Measurements from ENCODE around the gene TMEM8B.

TMEM8B gene

DNA sequence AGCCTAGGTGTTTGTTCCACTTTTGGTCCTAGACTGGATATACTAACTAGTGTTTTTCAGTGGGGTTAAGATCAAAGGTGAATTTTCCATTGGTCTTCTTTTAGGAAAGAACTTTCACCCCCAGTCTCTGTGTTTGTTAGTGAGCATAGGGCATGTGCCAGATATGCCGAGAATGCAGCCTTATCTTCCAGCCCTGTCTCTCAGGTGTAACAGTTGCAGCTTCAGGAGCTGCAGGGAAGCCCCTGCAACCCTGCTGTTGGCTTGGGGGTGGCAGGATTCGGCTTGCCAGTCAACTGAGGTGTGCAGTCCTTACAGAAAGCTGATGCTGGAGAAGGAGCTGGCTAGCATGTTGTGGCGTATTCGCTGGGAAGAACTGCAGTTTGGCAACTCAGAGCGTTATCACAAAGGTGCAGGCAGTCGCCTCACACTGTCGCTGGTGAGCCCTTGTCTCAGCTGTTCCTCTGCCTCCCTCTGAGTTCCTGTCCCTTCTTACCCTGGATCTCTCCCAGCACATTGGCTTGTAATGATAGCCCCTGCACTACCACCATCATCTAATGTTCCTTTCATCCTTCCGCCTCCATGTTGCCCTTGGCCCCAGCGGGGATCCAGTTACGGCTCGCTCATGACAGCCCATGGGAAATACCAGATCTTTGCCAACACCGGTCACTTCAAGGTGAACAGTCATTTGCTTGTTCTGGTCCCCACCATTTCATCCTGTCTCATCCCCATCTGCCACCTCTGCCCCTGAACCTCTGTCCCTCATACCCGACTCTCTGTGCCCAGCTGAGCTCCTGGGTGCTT, 27.5 kb upstream of the TMEM8B start:
- WGBS, 2 donors (ENCODE audit: extremely low coverage in 2 of 2, insufficient read length in 2 of 2, insufficient replicate concordance in 1 of 2), result no CpG with 5 or more reads among the region's 13 CpGs
- no peak overlapping the region for H3K27ac ChIP-seq (replicated peaks; ENCODE audit: low read length)
- DNase-seq (ENCODE audit: low spot score), result no peak
- H2BK120ac ChIP-seq (ENCODE audit: low read depth, low read length), result no peak overlapping the region
- no peak overlapping the region for H4K8ac ChIP-seq (ENCODE audit: low read depth, low read length)
- H4K91ac ChIP-seq (ENCODE audit: low read depth, low read length, poor library complexity), result no peak overlapping the region
- H3K79me1 ChIP-seq (ENCODE audit: low read depth, low read length), result no peaks in the 10 kb centered on the region
- peaks cover 0 to 62% (median 0%) of the 10 kb centered on the region in 3 experiments for H3K27me3 ChIP-seq (ENCODE audit: control insufficient read depth in 3 of 3, insufficient read depth in 3 of 3, low read depth in 1 of 3, low read length in 3 of 3)
- no peak overlapping the region for H2BK15ac ChIP-seq (ENCODE audit: low read length)
- no peak overlapping the region for H2AK5ac ChIP-seq (ENCODE audit: low read depth, low read length)
- peaks cover 0 to 27% of the 10 kb centered on the region in 2 donors for H3K36me3 ChIP-seq (replicated peaks in 1 of 2; ENCODE audit: control insufficient read depth in 2 of 2, insufficient read depth in 2 of 2, low read length in 2 of 2)
- H3K9ac ChIP-seq (ENCODE audit: low read depth, low read length, poor library complexity), result no peak overlapping the region
- no peak overlapping the region for H3K14ac ChIP-seq (ENCODE audit: low read length)
- no peak overlapping the region for H3K23ac ChIP-seq (ENCODE audit: low read depth, low read length, poor library complexity)
- no peak overlapping the region for H3K18ac ChIP-seq (ENCODE audit: low read length)
- no peak overlapping the region for H2BK5ac ChIP-seq (ENCODE audit: low read length)
- no peak overlapping the region for H2BK12ac ChIP-seq (ENCODE audit: low read length)
- no peaks in the 10 kb centered on the region for H3K9me3 ChIP-seq (replicated peaks in 1 of 2; ENCODE audit: control insufficient read depth in 2 of 2, insufficient read depth in 1 of 2, low read depth in 1 of 2, low read length in 2 of 2)
- no peak overlapping the region for H3K4me2 ChIP-seq (ENCODE audit: insufficient read depth, low read length, poor library complexity, severe bottlenecking)
- H3K4me3 ChIP-seq (ENCODE audit: low read length in 2 of 2), result peak overlapping the region in 1 of 2 donors; percentile 15
- H3K4me1 ChIP-seq (ENCODE audit: control insufficient read depth in 2 of 2, insufficient read depth in 1 of 2, low read depth in 1 of 2, low read length in 2 of 2), result no peaks in the 10 kb centered on the region
- no peak overlapping the region for H2AFZ ChIP-seq (ENCODE audit: low read length)
- no peak overlapping the region for H3K4ac ChIP-seq (ENCODE audit: low read length)

DNA sequence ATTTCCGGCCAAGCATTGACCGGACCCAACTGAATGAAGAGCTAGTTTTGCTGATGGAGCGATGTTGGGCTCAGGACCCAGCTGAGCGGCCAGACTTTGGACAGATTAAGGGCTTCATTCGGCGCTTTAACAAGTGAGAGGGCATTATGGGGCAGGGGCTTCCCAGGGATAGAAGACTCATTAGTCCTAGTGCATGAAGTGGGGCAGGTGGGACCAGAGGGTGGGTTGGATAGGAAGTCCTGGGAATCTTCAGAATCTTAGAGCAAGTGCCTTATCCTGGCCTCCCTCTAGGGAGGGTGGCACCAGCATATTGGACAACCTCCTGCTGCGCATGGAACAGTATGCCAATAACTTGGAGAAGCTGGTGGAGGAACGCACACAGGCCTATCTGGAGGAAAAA, 22.9 kb upstream of the TMEM8B start:
- Histone ChIP-seq H2BK5ac (ENCODE audit: low read length) (no peak overlapping the region), H3K9ac (ENCODE audit: low read depth, low read length, poor library complexity) (no peak overlapping the region), H4K8ac (ENCODE audit: low read depth, low read length) (no peak overlapping the region), H3K4me3 (ENCODE audit: low read length in 2 of 2) (no peak overlapping the region), H2AFZ (ENCODE audit: low read length) (no peak overlapping the region), H3K4me1 (ENCODE audit: control insufficient read depth in 2 of 2, insufficient read depth in 1 of 2, low read depth in 1 of 2, low read length in 2 of 2) (no peaks in the 10 kb centered on the region), H3K23ac (ENCODE audit: low read depth, low read length, poor library complexity) (no peak overlapping the region), H3K4me2 (ENCODE audit: insufficient read depth, low read length, poor library complexity, severe bottlenecking) (no peak overlapping the region), H2AK5ac (ENCODE audit: low read depth, low read length) (no peak overlapping the region), H3K36me3 (replicated peaks in 1 of 2; ENCODE audit: control insufficient read depth in 2 of 2, insufficient read depth in 2 of 2, low read length in 2 of 2) (peaks cover 0 to 34% of the 10 kb centered on the region in 2 donors), H3K79me1 (ENCODE audit: low read depth, low read length) (no peaks in the 10 kb centered on the region), H3K27me3 (ENCODE audit: control insufficient read depth in 3 of 3, insufficient read depth in 3 of 3, low read depth in 1 of 3, low read length in 3 of 3) (peaks cover 0 to 41% (median 0%) of the 10 kb centered on the region in 3 experiments), H4K91ac (ENCODE audit: low read depth, low read length, poor library complexity) (no peak overlapping the region), H3K27ac (replicated peaks; ENCODE audit: low read length) (no peak overlapping the region), H3K14ac (ENCODE audit: low read length) (no peak overlapping the region), H3K4ac (ENCODE audit: low read length) (no peak overlapping the region), H2BK120ac (ENCODE audit: low read depth, low read length) (no peak overlapping the region), H2BK12ac (ENCODE audit: low read length) (no peak overlapping the region), H2BK15ac (ENCODE audit: low read length) (no peak overlapping the region), H3K18ac (ENCODE audit: low read length) (no peak overlapping the region), H3K9me3 (replicated peaks in 1 of 2; ENCODE audit: control insufficient read depth in 2 of 2, insufficient read depth in 1 of 2, low read depth in 1 of 2, low read length in 2 of 2) (no peaks in the 10 kb centered on the region)
- no CpG with 5 or more reads among the region's 8 CpGs for WGBS, 2 donors (ENCODE audit: extremely low coverage in 2 of 2, insufficient read length in 2 of 2, insufficient replicate concordance in 1 of 2)
- DNase-seq (ENCODE audit: low spot score), result no peak

DNA sequence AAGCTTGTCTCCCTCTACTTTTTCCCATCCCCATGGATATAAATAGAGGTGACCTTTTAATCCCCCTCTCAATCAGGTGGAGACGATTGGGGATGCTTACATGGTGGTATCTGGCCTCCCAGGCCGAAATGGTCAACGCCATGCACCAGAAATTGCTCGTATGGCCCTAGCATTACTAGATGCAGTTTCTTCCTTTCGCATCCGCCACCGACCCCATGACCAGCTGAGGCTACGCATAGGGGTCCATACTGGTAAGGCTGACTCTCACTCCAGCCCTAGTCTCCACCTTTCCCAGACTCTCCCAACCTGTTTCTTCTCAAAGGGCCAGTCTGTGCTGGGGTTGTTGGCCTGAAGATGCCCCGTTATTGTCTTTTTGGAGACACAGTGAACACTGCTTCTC, 20.6 kb upstream of the TMEM8B start:
- H3K79me1 ChIP-seq (ENCODE audit: low read depth, low read length), result no peaks in the 10 kb centered on the region
- DNase-seq (ENCODE audit: low spot score), result no peak
- H2AK5ac ChIP-seq (ENCODE audit: low read depth, low read length), result no peak overlapping the region
- no peak overlapping the region for H3K18ac ChIP-seq (ENCODE audit: low read length)
- H2BK5ac ChIP-seq (ENCODE audit: low read length), result no peak overlapping the region
- peaks cover 4 to 8% of the 10 kb centered on the region in 2 donors for H3K4me1 ChIP-seq (ENCODE audit: control insufficient read depth in 2 of 2, insufficient read depth in 1 of 2, low read depth in 1 of 2, low read length in 2 of 2)
- no peak overlapping the region for H2BK12ac ChIP-seq (ENCODE audit: low read length)
- no peak overlapping the region for H3K23ac ChIP-seq (ENCODE audit: low read depth, low read length, poor library complexity)
- no peak overlapping the region for H4K8ac ChIP-seq (ENCODE audit: low read depth, low read length)
- H3K9me3 ChIP-seq (replicated peaks in 1 of 2; ENCODE audit: control insufficient read depth in 2 of 2, insufficient read depth in 1 of 2, low read depth in 1 of 2, low read length in 2 of 2), result no peaks in the 10 kb centered on the region
- H3K9ac ChIP-seq (ENCODE audit: low read depth, low read length, poor library complexity), result peak overlapping the region; percentile 26
- no CpG with 5 or more reads among the region's 9 CpGs for WGBS, 2 donors (ENCODE audit: extremely low coverage in 2 of 2, insufficient read length in 2 of 2, insufficient replicate concordance in 1 of 2)
- no peak overlapping the region for H3K14ac ChIP-seq (ENCODE audit: low read length)
- no peak overlapping the region for H2BK15ac ChIP-seq (ENCODE audit: low read length)
- no peak overlapping the region for H3K4ac ChIP-seq (ENCODE audit: low read length)
- no peak overlapping the region for H2BK120ac ChIP-seq (ENCODE audit: low read depth, low read length)
- H2AFZ ChIP-seq (ENCODE audit: low read length), result no peak overlapping the region
- H3K4me2 ChIP-seq (ENCODE audit: insufficient read depth, low read length, poor library complexity, severe bottlenecking), result no peak overlapping the region
- peak overlapping the region in 1 of 2 donors; percentile 38 for H3K4me3 ChIP-seq (ENCODE audit: low read length in 2 of 2)
- peaks cover 5 to 28% of the 10 kb centered on the region in 2 donors for H3K36me3 ChIP-seq (replicated peaks in 1 of 2; ENCODE audit: control insufficient read depth in 2 of 2, insufficient read depth in 2 of 2, low read length in 2 of 2)
- peaks cover 0 to 29% (median 0%) of the 10 kb centered on the region in 3 experiments for H3K27me3 ChIP-seq (ENCODE audit: control insufficient read depth in 3 of 3, insufficient read depth in 3 of 3, low read depth in 1 of 3, low read length in 3 of 3)
- no peak overlapping the region for H4K91ac ChIP-seq (ENCODE audit: low read depth, low read length, poor library complexity)
- H3K27ac ChIP-seq (replicated peaks; ENCODE audit: low read length), result no peak overlapping the region

DNA sequence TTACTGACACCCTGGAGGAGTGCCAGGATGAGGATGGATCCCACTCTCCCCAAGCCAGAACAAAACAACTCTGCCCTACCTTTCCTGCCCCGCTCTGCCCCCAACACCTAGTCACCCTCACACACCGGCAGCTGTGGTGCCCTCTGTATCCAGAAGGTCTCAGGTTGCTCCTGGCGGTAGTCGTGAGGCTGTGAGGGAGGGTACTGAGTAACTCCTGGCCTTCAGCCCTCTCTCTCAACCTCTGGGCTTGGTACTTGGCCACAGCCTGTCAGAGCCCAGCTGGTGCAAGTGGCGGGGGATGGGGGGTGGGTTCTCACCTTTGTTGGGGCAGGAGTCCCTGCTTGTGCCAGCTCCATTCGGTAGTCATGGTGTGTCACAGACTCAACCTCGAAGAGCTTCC, 18.9 kb upstream of the TMEM8B start:
- no peak overlapping the region for H2AFZ ChIP-seq (ENCODE audit: low read length)
- DNase-seq (ENCODE audit: low spot score), result no peak
- no peak overlapping the region for H4K8ac ChIP-seq (ENCODE audit: low read depth, low read length)
- no CpG with 5 or more reads among the region's 7 CpGs for WGBS, 2 donors (ENCODE audit: extremely low coverage in 2 of 2, insufficient read length in 2 of 2, insufficient replicate concordance in 1 of 2)
- peaks cover 5 to 28% of the 10 kb centered on the region in 2 donors for H3K36me3 ChIP-seq (replicated peaks in 1 of 2; ENCODE audit: control insufficient read depth in 2 of 2, insufficient read depth in 2 of 2, low read length in 2 of 2)
- no peak overlapping the region for H3K9ac ChIP-seq (ENCODE audit: low read depth, low read length, poor library complexity)
- no peak overlapping the region for H3K4me3 ChIP-seq (ENCODE audit: low read length in 2 of 2)
- H3K79me1 ChIP-seq (ENCODE audit: low read depth, low read length), result no peaks in the 10 kb centered on the region
- no peak overlapping the region for H3K18ac ChIP-seq (ENCODE audit: low read length)
- no peaks in the 10 kb centered on the region for H3K9me3 ChIP-seq (replicated peaks in 1 of 2; ENCODE audit: control insufficient read depth in 2 of 2, insufficient read depth in 1 of 2, low read depth in 1 of 2, low read length in 2 of 2)
- H4K91ac ChIP-seq (ENCODE audit: low read depth, low read length, poor library complexity), result no peak overlapping the region
- no peak overlapping the region for H2AK5ac ChIP-seq (ENCODE audit: low read depth, low read length)
- no peak overlapping the region for H3K4me2 ChIP-seq (ENCODE audit: insufficient read depth, low read length, poor library complexity, severe bottlenecking)
- peaks cover 0 to 16% (median 0%) of the 10 kb centered on the region in 3 experiments for H3K27me3 ChIP-seq (ENCODE audit: control insufficient read depth in 3 of 3, insufficient read depth in 3 of 3, low read depth in 1 of 3, low read length in 3 of 3)
- H2BK12ac ChIP-seq (ENCODE audit: low read length), result no peak overlapping the region
- peaks cover 10 to 12% of the 10 kb centered on the region in 2 donors for H3K4me1 ChIP-seq (ENCODE audit: control insufficient read depth in 2 of 2, insufficient read depth in 1 of 2, low read depth in 1 of 2, low read length in 2 of 2)
- no peak overlapping the region for H3K14ac ChIP-seq (ENCODE audit: low read length)
- no peak overlapping the region for H2BK15ac ChIP-seq (ENCODE audit: low read length)
- no peak overlapping the region for H2BK120ac ChIP-seq (ENCODE audit: low read depth, low read length)
- no peak overlapping the region for H3K27ac ChIP-seq (replicated peaks; ENCODE audit: low read length)
- no peak overlapping the region for H3K4ac ChIP-seq (ENCODE audit: low read length)
- H2BK5ac ChIP-seq (ENCODE audit: low read length), result no peak overlapping the region
- H3K23ac ChIP-seq (ENCODE audit: low read depth, low read length, poor library complexity), result no peak overlapping the region
